GF-D8 (cell line): Measurements from ENCODE around the gene PRKG1.

ENCODE experiments used
- DNase-seq: peaks from one replicate; lab custom pipeline; 2025; lab: John Stamatoyannopoulos, UW

Gene PRKG1

DNA sequence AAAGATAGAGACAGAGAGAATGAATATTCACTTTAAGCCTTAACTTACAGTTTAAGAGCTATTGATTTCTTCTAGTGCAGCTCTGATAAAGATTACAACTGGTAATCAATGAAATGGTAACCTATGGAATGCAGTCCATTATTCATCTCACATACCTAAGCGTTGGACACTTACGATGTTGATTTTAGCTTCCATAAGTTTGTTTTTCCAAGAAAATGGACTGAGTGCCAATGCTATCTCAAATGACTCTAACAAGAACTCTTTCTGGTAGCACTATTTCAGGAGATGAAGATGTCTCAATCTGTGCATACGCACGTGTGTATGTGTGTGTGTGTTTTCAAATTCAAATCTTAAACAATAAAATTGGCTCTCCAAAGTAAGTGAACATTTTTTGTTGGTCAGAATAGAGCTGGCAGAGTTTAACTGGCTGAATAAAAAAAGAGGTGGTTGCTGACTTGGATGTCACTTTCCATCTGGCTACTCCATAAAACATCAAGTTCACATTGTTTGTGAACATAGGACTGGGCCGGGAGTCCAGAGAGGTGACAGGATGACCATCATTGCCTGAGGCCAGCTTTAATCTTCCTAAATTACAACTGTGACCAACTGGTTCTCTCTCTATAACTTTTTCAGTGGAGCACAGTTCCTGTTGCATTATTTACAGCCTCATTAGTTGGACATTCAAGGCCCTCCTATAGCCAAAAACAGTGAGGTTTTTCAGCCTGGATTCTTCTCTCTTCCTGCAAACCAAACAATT is 732.0 kb downstream of the PRKG1 start:
- no peak for DNase-seq

DNA sequence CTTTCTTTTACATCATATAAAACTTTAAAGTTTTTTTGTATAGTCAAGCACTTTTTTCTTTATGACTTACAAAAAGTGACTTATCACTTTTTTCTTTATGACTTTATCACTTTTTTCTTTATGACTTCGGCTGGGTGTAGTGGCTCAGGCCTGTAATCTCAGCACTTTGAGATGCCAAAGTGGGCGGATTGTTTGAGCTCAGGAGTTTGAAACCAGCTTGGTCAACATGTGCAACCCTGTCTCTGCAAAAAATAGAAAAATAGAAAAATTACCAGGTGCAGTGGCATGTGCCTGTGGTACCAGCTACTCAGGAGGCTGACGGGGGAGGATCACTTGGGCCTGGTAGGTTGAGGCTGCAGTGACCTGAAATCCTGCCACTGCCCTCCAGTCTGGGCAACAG is 733.9 kb downstream of the PRKG1 start:
- DNase-seq: no peak

DNA sequence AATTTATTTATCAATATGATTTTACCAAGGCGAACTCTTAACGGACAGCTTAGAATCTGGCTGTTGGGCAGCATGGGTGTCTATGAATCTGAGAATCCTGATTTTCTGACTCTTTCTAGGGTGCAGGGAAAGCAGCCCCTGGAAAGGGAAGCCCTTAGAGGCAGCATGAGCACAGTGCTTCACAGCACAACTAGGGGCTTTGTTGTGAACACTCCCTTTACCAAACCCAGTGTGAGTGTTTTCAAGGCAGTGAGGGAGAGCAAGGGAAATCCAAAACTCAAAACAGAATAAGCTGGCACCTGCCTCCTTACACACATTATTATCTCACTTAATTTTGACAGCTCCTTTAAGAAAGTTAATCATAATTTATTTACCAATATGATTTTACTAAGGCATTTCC is 741.4 kb downstream of the PRKG1 start:
- DNase-seq: no peak

DNA sequence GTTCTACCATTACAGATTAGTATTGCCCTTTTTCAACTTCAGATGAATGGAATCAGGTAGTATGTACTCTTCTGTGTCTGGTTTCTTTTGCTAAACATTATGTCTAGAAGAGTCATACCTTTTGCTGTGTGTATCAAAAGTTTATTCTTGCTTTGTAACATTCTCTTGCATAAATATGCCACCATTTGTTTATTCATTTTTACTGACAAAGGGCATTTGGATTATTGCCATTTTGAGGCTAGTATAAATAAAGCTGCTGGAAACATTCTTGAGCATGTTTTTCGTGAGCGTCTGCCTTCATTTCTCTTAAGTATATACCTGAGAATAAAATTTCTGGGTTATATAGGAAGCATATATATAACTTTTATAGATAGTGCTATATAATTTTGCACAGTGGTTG is 746.8 kb downstream of the PRKG1 start:
- no peak for DNase-seq

DNA sequence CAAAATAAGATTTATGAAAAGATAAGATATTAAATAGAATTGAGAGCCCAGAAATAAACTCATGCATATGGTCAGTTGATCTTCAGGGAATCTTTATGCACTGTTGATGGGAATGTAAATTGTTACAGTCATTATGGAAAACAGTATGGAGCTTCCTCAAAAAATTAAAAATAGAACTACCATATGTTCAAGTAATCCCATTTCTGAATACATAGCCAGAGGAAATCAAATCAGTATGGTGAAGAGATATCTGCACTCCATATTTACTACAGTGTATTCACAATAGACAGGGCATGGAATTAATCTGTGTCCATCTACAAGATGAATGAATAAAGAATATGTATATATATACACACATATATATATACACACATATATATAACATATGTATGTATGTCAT is 747.5 kb downstream of the PRKG1 start:
- DNase-seq: no peak

DNA sequence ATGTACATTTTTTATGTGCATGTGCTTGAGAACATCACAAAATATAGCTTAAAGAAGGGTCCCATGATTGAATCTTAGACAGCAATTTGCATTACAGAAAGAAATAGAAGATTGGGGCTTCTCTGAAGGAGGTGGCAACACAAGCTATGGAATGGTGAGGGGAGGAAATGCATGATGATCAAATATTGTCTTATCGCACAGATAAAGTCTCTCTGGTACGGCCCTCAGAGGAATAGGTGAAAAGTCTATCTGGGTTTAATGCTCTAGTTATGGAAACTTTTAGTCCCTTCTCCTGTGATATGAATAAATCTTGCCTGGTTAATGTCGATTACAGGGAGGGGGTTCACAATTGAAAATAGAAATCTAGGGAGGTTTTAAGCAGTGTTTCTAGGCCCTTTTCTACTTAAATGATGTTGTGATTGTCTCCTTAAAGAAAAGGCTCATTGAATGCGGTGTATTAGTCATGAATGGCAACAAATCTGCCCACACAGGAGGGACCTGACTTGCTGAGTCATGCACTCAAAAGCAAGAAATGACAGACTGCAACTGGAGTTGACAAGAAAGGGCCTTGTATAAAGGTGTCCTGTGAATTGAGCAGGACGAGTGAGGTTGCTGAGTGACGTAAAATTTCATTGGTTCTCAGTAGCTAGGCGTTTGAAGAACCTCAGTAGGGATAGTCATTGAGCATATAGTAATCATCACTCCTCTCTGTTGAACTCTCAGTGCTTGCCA is 758.5 kb downstream of the PRKG1 start:
- DNase-seq: no peak

DNA sequence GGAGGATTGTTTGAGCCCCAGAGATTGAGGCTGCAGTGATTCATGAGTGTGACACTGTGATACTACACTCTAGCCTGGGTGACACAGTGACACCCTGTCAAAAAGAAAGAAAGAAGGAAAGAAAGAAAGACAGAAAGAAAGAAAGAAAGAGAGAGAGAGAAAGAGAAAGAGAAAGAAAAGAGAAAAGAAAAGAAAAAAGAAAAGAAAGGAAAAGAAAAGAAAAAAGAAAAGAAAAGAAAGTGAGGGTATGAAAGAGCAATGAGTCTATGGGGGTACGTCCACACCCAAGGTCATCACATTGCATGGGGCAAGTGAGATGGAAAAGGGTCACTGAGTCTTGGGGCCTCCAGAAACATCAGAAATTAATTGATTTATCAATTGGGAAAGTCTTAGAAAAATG is 760.3 kb downstream of the PRKG1 start:
- DNase-seq: no peak

DNA sequence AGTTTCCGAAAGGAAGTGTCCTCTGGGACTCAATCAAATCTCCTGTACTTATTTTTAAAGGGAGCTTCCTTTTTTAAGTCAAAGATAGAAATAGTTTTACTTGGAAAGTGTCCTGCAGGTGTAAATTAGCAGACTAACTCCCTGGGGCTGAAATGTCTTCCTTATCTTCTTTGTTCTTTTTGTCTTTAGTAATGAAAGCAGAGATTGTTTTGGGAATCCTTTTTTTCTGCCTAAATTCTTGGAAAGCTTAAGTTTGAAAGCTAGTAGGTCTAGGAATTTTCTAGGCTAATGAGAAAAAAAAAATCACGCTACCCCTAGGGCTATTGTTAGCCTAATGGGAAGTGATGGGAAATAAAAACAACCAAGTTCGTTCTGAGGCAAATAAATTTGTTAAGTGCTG is 764.2 kb downstream of the PRKG1 start:
- DNase-seq: no peak

DNA sequence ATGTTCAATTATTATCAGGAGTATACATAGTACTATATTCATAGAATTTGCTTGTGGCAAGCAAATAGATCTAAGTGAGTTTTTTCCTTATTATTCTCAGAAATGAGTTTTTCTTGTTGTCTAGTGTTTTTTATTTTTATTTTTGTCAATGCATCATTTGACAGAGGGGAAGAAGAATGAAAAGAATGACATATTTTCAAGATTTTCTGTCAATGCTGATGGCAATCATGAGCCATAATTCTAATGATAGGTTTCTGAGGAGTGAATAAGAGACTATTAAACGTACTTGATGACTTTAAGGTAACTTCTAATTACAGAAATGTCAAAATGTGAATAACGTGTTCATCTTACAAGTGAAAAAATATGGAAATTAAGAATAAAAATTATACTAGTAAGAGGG is 769.7 kb downstream of the PRKG1 start:
- no peak for DNase-seq

DNA sequence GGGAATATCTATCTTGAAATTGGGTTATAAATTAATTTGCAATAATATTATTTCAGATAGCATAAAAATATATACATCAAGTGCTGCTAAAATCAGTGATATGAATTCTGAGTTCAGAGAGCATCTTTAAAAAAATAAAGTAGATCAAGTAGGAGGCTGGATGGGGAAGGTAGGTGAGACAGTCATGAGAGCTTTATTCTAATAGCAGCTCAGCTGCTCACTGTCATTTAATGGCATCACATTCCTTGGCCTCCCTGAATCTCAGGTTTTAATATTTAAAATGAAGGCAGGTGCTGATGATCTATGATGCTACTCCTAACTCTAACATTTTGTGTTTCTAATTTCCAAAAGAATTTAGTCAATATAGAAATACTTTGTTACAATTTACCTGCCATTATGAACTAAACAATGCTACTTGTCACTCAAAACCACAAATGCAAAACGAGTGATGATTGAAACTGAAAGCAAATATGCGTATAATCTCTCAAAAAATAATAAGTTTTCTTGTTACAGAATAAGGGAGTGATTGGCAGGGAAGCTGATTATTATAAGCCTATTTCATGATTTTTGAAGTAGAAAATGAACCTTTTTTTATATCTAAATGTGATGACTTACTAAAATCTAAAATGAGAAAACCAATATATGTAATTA is 772.7 kb downstream of the PRKG1 start:
- DNase-seq: no peak

DNA sequence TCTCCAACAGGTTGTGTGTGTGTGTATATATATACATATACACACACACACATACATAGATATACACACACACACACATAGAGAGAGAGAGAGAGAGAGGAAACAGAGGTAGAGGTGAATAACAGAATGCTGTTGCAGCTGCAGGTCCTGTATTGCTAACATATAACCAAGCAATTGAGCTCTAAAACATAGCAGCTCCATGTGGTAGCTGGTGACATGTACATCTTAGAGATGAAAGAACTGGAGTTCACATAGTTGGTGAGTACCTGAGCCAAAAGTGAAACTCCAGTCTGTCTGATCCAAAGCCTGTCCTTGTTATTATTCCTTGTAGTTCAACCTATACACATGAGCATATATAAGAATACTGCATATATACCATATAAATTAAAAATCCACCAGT is 778.0 kb downstream of the PRKG1 start:
- no peak for DNase-seq

DNA sequence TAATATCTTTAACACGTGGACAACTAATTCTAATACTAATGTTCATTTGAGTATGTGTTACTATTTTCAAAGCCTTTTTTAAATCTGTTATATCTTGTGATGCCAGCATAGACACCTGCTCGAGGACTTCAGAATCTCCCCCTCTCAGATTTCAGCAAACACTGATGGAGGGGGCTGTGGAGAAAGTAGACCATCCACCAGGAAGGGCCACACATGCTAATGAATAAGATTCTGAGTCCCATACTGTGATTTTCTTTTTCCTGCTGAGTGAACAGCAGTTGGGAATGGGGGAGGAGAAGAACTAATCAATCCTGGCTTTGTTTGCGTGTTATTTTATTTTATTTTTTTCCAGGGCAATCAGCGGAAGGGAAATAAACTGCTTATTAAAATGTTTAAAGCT is 783.0 kb downstream of the PRKG1 start:
- DNase-seq: no peak

DNA sequence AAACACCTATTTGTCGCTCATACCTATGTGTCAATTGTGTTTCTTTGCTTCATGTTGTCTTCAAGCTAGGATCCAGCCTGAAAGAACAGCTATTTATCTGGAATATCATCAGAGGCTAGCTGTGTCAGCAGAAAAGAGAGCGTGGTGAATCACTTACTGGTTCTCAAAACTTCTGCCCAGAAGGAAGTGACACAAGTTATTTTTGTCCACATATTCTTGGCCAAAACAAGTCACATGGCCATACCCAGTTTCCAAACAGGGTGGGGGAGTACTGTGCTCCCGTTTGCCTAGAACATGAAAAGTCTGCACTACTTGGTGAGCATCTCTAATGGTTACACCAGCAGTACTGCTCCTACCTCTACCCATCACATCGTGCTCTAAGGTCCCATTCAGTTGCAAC is 786.0 kb downstream of the PRKG1 start:
- DNase-seq: no peak

DNA sequence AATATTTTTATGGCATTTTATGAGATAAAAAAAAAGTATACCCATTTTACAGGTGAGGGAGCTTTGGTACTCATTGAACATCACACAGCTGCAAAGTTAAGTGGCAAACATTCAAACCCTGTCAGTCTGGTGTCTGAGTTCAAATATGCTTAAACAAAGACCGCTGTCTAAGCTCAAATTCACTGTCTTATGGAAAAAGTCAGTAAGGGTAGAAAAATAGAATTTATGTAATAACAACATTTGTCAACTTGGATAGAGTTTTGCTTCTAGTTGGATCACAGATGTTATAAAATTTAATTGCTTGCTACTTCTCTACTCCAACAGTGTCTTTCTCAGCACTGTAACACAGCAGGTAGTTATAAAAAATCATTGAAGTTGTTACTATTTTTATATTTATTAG is 786.8 kb downstream of the PRKG1 start:
- no peak for DNase-seq

DNA sequence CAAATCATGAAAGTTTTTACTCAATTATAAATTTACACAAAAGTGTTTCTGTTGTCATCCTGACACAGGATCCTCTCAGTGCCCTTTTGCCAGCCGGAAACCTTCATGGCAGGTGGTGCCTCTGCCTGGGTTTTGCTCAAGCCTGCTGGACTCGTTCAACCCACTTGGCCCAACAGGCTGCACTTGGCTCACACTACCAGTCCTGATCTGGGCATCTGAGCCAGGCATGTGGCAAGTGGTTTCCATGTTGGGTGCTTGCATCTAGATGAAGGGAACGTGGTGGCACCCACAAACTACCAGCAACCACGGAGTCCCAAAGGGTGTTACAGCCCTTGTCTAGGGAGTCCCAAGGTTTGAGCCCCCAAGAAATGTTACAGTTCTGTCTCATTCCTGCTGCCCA is 787.4 kb downstream of the PRKG1 start:
- no peak for DNase-seq

DNA sequence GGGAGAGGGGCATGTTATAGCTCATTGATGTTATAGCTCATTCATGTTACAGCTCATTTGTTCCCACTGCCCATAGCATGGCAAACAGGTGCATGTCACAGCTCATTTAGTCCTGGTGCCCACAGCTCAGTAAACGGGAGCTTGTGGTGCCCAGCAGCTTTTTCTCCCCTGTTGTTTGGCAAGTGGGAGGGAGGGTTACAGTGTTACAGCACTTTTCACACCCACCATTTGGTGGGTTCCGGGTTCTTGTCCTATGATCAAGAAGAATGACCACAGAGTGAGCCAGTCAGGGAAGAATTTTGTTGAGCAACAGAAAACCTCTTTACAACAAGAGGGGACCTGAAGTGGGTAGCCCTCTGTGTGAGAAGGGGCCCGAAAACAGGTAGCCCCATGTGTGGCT is 787.9 kb downstream of the PRKG1 start:
- DNase-seq: no peak

DNA sequence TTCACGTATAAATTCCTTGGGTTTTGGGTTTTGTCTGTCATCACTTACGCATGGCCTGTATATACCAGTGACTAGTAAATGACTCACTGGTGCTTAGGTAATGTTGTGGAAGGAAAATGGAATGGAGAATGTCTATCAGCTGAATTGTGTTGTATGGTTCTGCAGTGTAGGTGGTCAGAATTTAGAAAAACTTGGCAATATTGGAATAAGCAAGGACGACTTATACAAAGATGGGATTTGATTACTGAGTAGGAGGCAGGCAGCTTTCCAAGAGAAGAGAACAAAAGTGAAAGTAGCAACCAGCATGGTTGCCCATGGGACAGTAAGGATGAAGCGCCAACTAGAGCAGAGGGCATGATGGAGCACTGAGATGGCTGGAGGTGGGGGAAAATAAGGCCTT is 793.7 kb downstream of the PRKG1 start:
- DNase-seq: no peak

DNA sequence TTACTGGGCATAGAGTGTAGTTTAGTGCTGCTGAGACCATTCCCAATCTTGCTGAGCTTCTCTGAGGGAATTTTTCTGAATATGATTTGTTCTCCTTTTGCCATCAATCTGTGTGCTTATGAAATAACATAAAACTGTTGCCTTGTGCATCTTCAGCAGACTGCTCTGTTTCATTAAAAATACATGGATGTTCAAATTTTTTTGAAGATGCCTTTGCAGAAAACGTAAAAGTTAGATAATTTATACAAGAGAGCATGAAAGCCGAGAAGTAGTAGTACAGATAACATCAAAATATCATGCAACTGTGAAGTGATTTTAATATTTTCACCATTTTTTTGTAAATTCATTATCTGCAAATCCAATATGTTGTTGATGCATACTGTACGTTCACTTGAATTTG is 799.8 kb downstream of the PRKG1 start:
- DNase-seq: no peak

DNA sequence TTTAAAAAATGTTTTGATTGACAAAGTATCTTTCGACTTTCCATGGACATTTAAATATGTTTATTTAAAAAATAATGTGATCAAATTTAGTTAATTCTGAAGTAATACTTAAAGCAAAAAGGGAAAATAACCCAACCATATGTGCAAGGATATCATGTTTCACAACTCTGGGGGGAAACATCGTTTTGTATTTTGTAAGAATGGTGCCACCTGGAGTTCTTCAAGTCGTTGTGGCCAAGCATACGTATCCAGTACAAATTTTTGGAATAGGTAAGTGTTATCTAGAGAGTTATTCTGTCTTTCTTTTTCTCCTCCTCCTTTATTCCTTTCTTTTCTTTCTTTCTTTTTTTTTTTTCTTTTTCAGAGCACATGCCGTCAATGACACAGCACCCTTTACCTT is 801.3 kb downstream of the PRKG1 start:
- DNase-seq: no peak

DNA sequence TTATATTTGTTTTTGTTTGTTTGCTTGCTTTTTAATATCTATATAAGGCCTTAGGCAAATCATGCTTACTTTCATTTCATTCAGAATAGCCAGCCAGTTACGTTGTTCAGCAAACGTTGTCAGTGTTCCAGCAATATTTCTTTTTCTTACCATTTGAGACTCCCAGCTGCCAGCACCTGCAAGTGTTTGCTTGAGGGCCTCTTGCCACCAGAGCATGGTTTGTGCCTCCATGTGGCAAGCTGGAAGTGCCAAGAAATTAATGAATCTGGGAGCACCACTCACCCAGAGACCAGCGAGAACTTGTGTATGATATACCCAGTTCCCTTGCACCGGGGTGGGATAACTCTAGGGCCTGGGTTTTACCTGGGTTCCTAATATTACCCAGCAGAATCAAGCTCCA is 802.2 kb downstream of the PRKG1 start:
- no peak for DNase-seq

DNA sequence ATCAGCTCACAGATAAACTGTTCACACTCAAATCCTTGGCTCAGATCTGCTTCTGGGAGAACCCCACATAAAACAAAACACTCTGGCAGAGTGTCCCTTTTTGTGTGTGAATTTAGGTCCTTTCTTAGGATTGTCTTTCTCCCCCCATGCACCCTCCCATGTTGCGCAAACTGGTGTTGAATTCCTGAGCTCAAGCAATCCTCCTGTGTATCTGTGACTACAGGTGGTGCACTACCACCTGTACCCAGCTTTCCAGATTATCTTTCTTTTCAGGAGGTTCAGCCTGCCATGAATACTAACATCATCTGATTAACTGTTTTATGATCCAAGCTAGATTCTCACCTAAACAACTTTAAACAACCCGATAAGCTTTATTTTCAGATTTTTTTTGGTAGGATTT is 802.7 kb downstream of the PRKG1 start:
- no peak for DNase-seq

DNA sequence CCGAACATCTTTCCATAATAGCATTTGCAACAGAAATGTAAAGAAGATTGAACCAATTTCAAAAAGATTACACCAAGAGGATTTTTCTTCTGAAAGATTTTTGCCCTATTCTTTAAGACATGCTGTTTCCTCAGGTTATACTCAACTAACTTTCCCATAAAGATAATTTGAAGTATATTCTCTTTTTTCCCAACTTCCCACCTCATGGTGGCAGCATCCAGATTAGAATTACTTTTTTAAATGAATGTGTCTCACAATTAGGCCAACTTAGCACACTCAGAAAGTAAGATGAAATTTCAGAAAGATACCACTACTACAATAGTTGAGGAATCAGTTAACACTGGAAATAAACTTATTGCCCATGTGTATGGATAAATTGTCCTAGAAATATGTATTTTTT is 803.3 kb downstream of the PRKG1 start:
- no peak for DNase-seq

DNA sequence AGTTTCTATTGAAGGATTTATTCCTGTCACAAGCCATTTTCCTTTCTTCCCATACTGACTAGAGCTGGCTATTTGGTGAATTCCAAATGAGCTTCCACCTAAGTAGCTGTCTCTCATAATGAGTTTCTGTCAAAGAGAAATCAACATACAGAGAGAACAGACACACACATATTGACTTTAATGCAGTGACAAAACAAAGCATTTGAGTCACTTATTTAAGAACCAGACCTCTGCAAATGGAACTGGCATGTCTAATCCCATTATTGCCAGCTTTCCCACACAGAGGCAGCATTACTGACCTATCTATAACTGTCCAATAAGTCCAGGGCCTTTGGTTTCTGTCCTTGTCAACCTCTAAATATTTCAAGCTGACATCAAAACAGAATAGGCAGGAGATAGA is 804.4 kb downstream of the PRKG1 start:
- DNase-seq: no peak
